HEK293T (cell line): ENCODE measurements around the gene BST1.

Source experiments
- CTCF ChIA-PET: fragments of 350-600 bp; formaldehyde crosslinking; extraction: SDS; loops from one replicate; lab custom pipeline; 2021; ENCODE audit warnings: antibody characterized with exemption, inconsistent platforms; lab: Yijun Ruan, JAX
- POLR2A ChIA-PET: fragments of 350-600 bp; formaldehyde crosslinking; extraction: SDS; loops from one replicate; lab custom pipeline; 2020; ENCODE audit warnings: antibody characterized with exemption, inconsistent platforms; lab: Yijun Ruan, JAX
- DNase-seq: peaks from one replicate; pipeline ENCODE4 v3.0.0; 2012; ENCODE audit warnings: mixed read lengths; ENCODE audit errors: extremely low spot score
- ARNT ChIP-seq: fragments of 450-650 bp; IDR thresholded peaks from 2 replicates; pipeline ENCODE4 v1.6.1; 2017; ENCODE audit warnings: mild to moderate bottlenecking
- BHLHE40 ChIP-seq: fragments of 450-650 bp; IDR thresholded peaks from 2 replicates; pipeline ENCODE4 v1.6.1; 2016; ENCODE audit warnings: mild to moderate bottlenecking, moderate library complexity, borderline replicate concordance
- ELF4 ChIP-seq: fragments of 450-650 bp; IDR thresholded peaks from 2 replicates; pipeline ENCODE4 v1.6.1; 2017; ENCODE audit warnings: antibody characterized with exemption
- FOXA1 ChIP-seq: fragments of 450-650 bp; IDR thresholded peaks from 2 replicates; pipeline ENCODE4 v1.6.1; 2016; ENCODE audit warnings: mild to moderate bottlenecking
- FOXK2 ChIP-seq: fragments of 450-650 bp; IDR thresholded peaks from 2 replicates; pipeline ENCODE4 v1.6.1; 2016; ENCODE audit warnings: mild to moderate bottlenecking
- HDGF ChIP-seq: fragments of 450-650 bp; IDR thresholded peaks from 2 replicates; pipeline ENCODE4 v1.6.1; 2017; ENCODE audit warnings: antibody characterized with exemption, borderline replicate concordance
- LEF1 ChIP-seq: fragments of 450-650 bp; IDR thresholded peaks from 2 replicates; pipeline ENCODE4 v1.6.1; 2017; ENCODE audit warnings: mild to moderate bottlenecking, borderline replicate concordance
- SP1 ChIP-seq: fragments of 450-650 bp; IDR thresholded peaks from 2 replicates; pipeline ENCODE4 v1.6.1; 2017
- TARDBP ChIP-seq: fragments of 450-650 bp; IDR thresholded peaks from 2 replicates; pipeline ENCODE4 v1.6.1; 2016
- ZNF384 ChIP-seq: fragments of 450-650 bp; IDR thresholded peaks from 2 replicates; pipeline ENCODE4 v1.6.1; 2016

Gene BST1

DNA sequence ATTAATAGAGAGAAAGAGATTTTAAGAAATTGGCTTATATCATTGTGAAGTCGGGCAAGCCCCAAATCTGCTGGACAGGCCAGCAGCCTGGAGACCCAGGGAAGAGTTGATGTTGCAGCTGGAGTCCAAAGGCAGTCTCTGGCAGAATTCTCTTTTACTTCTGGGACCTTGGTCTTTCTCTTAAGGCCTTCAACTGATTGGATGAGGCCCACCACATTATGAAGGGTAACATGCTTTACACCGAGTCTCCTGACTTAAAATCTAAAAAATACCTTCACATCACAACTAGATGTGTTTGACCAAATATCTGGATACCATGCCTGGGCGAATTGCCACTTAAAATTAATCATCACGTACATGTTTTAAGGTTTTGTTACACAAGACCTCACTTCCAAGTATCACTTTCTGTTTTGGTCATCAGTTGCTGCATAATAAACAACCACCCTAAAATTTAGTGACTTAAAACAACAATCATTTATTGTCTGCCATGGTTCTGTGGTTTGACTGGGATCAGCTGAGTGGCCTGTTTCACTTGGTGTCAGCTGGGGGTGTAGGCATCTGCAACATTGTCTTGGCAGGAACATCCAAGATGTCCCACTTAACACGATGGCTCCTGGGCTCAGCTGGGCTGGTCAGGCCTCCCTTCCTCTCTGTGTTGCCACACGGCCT is 78.7 kb downstream of the BST1 start:
- CTCF ChIA-PET, result no interaction called here
- POLR2A ChIA-PET, result no interaction called here
- no peak for DNase-seq
- no peak for TF ChIP-seq ZNF384
- no peak for TF ChIP-seq FOXA1
- no peak for TF ChIP-seq SP1
- no peak for TF ChIP-seq BHLHE40
- TF ChIP-seq ELF4, result no peak
- TF ChIP-seq ARNT, result no peak
- TF ChIP-seq TARDBP, result no peak
- no peak for TF ChIP-seq HDGF
- TF ChIP-seq LEF1, result no peak
- no peak for TF ChIP-seq FOXK2
